Osteoblast (primary cell): Measurements from ENCODE around the gene APOBEC3G. TPM values are rescaled to one million over a fixed set of nuclear protein-coding genes. Genes with fewer than 3 reads are reported as not detected.

Source experiments
- DNase-seq: peaks from one replicate; pipeline ENCODE4 v3.0.0; 2011; ENCODE audit warnings: low spot score, mixed read lengths; ENCODE audit not compliant: insufficient read length; ENCODE audit errors: missing footprints
- H2AFZ ChIP-seq: 2 replicates; pipeline ENCODE4 v1.6.0; 2011; ENCODE audit warnings: mild to moderate bottlenecking, low read length
- H3K27ac ChIP-seq: 2 replicates; pipeline ENCODE4 v1.5.1; 2011; ENCODE audit warnings: mild to moderate bottlenecking, low read depth, low read length, moderate library complexity
- H3K27me3 ChIP-seq: 2 replicates; pipeline ENCODE4 v1.6.0; 2012; ENCODE audit warnings: mild to moderate bottlenecking, control low read depth, inconsistent platforms, low read length, moderate library complexity; ENCODE audit not compliant: insufficient read depth
- H3K36me3 ChIP-seq: 2 replicates; pipeline ENCODE4 v1.5.1; 2011; ENCODE audit warnings: mild to moderate bottlenecking, low read length, control low read depth, moderate library complexity; ENCODE audit not compliant: insufficient read depth
- H3K4me1 ChIP-seq: 2 replicates; pipeline ENCODE4 v1.5.1; 2011; ENCODE audit warnings: mild to moderate bottlenecking, low read length, control low read depth, moderate library complexity; ENCODE audit not compliant: insufficient read depth
- H3K4me2 ChIP-seq: 2 replicates; pipeline ENCODE4 v1.6.0; 2011; ENCODE audit warnings: mild to moderate bottlenecking, low read length; ENCODE audit not compliant: insufficient read depth
- H3K4me3 ChIP-seq: fragments of 200-600 bp; sonication (generic); 3 replicates; pipeline ENCODE4 v1.5.1; 2012; ENCODE audit warnings: mild to moderate bottlenecking, low read length, inconsistent platforms; ENCODE audit not compliant: insufficient read depth
- H3K79me2 ChIP-seq: 2 replicates; pipeline ENCODE4 v1.6.0; 2012; ENCODE audit warnings: mild to moderate bottlenecking, low read length, control low read depth, inconsistent platforms; ENCODE audit not compliant: insufficient read depth
- H3K9me3 ChIP-seq: 2 replicates; pipeline ENCODE4 v1.5.1; 2011; ENCODE audit warnings: low read depth, low read length, control low read depth
- H4K20me1 ChIP-seq: 2 replicates; pipeline ENCODE4 v1.6.0; 2012; ENCODE audit warnings: mild to moderate bottlenecking, low read length, control low read depth; ENCODE audit not compliant: insufficient read depth
- CTCF ChIP-seq: IDR thresholded peaks from 2 replicates; pipeline ENCODE4 v1.5.1; 2011; ENCODE audit warnings: mild to moderate bottlenecking, low read depth, low read length, moderate library complexity; ENCODE audit errors: extremely low read depth
- total RNA-seq: library from RNA; depleted of rRNA; stranded (reverse); fragments of >200 nt; gene quantifications from 2 replicates; pipeline ENCODE4 v1.2.3, GENCODE V29; 2012

APOBEC3G gene
- total RNA-seq, 1 donor = 18.1 TPM

- no peak for TF ChIP-seq CTCF
- no peaks in the 10 kb centered on the region for H3K9me3 ChIP-seq
- peaks cover 3% of the 10 kb centered on the region for H3K4me1 ChIP-seq
- no peaks in the 10 kb centered on the region for H4K20me1 ChIP-seq
- H3K4me2 ChIP-seq = no peak overlapping the region
- no peak overlapping the region for H2AFZ ChIP-seq
- no peaks in the 10 kb centered on the region for H3K36me3 ChIP-seq
- no peak overlapping the region for H3K4me3 ChIP-seq
- peak; percentile 41 for DNase-seq
- H3K79me2 ChIP-seq = no peaks in the 10 kb centered on the region
- peaks cover 13% of the 10 kb centered on the region for H3K27me3 ChIP-seq
- H3K27ac ChIP-seq = no peak overlapping the region
These were observed 15.2 kb downstream of the APOBEC3G start for GRCh38 chr22:39092111-39092862.

- peaks cover 3% of the 10 kb centered on the region for H3K4me1 ChIP-seq
- no peaks in the 10 kb centered on the region for H3K36me3 ChIP-seq
- no peak for TF ChIP-seq CTCF
- H3K9me3 ChIP-seq = no peaks in the 10 kb centered on the region
- no peaks in the 10 kb centered on the region for H3K79me2 ChIP-seq
- peaks cover 13% of the 10 kb centered on the region for H3K27me3 ChIP-seq
- no peak overlapping the region for H3K27ac ChIP-seq
- no peaks in the 10 kb centered on the region for H4K20me1 ChIP-seq
- DNase-seq = no peak
- no peak overlapping the region for H3K4me2 ChIP-seq
- H2AFZ ChIP-seq = no peak overlapping the region
- H3K4me3 ChIP-seq = no peak overlapping the region
These were observed 17.8 kb downstream of the APOBEC3G start for GRCh38 chr22:39094717-39095389.

- DNase-seq = peak; percentile 52
- TF ChIP-seq CTCF = no peak
- Histone ChIP-seq H3K4me3 (no peak overlapping the region), H3K4me1 (peaks cover 3% of the 10 kb centered on the region), H3K36me3 (no peaks in the 10 kb centered on the region), H3K27ac (no peak overlapping the region), H4K20me1 (no peaks in the 10 kb centered on the region), H3K9me3 (no peaks in the 10 kb centered on the region), H2AFZ (no peak overlapping the region), H3K79me2 (no peaks in the 10 kb centered on the region), H3K27me3 (peaks cover 13% of the 10 kb centered on the region), H3K4me2 (no peak overlapping the region)
These were observed 18.9 kb downstream of the APOBEC3G start for GRCh38 chr22:39095971-39096370.
